Erythroblast (primary cell): ENCODE data around the gene GH1.

Experiments used
- GATA1 ChIP-seq: IDR thresholded peaks from 2 replicates; pipeline ENCODE4 v1.6.1; 2011; ENCODE audit warnings: low read depth, mild to moderate bottlenecking, control low read depth, low read length, moderate library complexity
- POLR2A ChIP-seq: IDR thresholded peaks from 2 replicates; pipeline ENCODE4 v1.6.1; 2011; ENCODE audit warnings: mild to moderate bottlenecking, low read length

GRCh38 chr17:63930951-63931575 is 12.4 kb upstream of the GH1 start:
- TF ChIP-seq POLR2A (no peak), GATA1 (no peak)
